GM10266 (cell line): ENCODE measurements around the gene DEAF1.
A peak's percentile ranks its signal among the peaks of the same experiment; 100 is the strongest.

Source experiments
- DNase-seq: peaks from one replicate; pipeline ENCODE4 v3.0.0; 2012; ENCODE audit errors: extremely low spot score
- TF ChIP-seq, protein P1 (sequence below): IDR thresholded peaks from 2 replicates; pipeline ENCODE4 v1.5.1; 2012; ENCODE audit warnings: mild to moderate bottlenecking, low read depth; ENCODE audit not compliant: control insufficient read depth, insufficient read depth; ENCODE audit errors: missing control alignments

DEAF1 gene

DNA sequence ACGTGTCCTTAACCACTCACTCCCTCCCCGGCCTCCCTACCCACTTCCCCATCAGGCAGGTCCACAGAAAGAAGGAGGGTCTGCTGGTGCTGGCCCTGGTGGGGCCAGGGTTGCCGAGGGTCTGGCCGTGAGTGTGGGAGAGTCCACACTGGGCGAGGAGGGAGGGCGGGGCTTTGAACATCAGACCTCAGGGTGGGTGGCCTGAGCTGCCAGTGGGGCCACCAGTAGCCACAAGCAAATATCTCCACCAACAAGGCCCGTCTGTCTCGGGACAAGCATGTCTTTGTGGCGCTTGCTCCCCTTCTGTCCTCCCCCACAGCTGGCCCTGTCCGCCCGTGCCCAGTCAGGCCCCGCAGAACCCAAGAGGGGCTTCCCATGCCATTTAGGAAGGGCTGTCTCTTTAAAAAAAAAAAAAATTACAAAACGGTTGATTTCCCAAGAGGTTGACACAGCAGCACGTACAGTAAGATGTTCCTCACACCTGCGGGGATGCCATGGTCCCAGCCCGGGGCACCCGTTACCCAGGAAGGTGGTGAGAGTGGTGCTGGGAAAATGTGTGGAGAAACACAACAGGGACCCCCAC is 34.6 kb upstream of the DEAF1 start:
- no peak for DNase-seq
- TF ChIP-seq, protein P1, sequence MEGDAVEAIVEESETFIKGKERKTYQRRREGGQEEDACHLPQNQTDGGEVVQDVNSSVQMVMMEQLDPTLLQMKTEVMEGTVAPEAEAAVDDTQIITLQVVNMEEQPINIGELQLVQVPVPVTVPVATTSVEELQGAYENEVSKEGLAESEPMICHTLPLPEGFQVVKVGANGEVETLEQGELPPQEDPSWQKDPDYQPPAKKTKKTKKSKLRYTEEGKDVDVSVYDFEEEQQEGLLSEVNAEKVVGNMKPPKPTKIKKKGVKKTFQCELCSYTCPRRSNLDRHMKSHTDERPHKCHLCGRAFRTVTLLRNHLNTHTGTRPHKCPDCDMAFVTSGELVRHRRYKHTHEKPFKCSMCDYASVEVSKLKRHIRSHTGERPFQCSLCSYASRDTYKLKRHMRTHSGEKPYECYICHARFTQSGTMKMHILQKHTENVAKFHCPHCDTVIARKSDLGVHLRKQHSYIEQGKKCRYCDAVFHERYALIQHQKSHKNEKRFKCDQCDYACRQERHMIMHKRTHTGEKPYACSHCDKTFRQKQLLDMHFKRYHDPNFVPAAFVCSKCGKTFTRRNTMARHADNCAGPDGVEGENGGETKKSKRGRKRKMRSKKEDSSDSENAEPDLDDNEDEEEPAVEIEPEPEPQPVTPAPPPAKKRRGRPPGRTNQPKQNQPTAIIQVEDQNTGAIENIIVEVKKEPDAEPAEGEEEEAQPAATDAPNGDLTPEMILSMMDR: no peak

DNA sequence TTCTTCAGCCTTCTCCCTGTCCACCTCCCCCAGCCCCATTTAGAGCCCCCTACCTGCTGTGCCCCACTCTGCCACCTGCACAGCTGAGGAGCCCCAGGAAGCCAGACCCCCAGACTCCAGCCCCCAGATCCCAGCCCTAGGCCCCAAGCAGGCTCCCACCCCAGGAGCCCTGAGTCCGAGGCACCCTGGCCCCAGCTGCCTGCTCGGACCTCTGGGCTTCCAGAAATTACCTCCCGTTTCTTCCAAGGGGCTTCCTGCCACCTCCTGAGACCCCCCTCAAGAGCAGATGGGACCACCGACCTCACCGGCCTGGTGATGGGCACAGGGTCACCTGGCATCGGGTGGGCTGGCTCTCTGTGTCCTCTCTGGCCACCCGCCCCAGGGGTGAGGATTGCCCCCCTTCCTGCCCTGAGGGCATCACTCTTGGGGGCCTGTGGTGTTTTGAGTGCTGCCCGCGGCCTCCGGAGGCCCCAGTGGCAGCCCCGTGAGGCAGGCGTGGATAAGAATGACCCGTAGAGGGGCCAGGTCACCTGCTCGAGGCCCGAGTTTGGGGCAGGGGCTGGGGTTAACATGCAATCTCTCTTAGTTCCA is 34.0 kb upstream of the DEAF1 start:
- TF ChIP-seq, protein P1: no peak
- no peak for DNase-seq

DNA sequence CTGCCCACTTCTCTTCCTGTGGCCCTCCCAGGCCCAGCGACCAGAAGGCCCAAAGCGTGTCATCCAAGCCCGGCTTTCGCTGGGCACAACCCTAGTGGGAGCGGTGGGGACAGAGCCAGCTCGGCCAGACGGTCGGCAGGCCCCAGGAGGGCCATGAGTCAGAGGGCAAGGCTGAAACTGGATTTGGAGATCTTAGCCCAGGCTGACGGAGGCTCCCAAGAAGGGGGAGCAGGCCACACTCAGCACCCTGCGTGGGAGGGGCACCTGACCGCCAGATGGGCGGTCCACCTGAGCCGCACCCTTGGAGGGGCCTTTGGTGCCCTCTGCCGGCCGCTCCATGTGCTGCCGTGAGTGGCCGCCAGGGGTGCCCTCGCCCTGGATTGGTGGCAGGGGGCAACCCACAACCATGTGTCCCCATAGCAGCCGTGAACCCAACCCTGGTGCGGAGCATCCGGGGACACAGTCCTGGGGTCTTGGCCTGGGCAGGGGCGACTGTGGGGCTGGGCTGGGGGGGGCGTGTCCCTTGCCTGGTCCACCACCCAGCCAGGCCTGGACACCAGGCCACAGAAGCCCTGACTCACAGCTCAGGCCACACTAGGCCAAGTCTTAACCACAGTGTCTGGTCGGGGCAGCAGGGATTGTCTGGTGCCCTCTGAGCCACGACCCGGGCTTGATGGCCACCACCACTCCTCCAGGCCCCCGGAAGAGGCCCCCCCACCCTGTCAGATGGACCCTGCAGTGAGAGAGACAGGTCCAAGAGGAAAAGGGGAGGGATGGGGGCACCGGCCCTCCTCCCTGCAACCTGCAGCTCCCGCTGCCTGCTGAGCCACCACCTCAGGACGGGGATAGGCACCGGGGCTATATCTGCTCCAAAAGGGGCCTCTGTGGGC is 33.1 kb upstream of the DEAF1 start:
- DNase-seq: peak; percentile 95
- TF ChIP-seq, protein P1: peak; percentile 99

DNA sequence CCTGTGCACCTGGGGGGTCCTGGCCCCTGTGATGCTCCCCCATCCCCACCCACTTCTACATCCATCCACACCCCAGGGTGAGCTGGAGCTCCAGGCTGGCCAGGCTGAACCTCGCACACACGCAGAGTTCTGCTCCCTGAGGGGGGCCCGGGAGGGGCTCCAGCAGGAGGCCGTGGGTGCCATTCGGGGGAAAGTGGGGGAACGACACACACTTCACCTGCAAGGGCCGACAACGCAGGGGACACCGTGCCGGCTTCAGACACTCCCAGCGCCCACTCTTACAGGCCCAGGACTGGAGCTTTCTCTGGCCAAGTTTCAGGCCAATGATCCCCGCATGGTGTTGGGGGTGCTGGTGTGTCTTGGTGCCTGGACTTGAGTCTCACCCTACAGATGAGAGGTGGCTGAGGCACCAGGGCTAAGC is 32.3 kb upstream of the DEAF1 start:
- TF ChIP-seq, protein P1: no peak
- no peak for DNase-seq

DNA sequence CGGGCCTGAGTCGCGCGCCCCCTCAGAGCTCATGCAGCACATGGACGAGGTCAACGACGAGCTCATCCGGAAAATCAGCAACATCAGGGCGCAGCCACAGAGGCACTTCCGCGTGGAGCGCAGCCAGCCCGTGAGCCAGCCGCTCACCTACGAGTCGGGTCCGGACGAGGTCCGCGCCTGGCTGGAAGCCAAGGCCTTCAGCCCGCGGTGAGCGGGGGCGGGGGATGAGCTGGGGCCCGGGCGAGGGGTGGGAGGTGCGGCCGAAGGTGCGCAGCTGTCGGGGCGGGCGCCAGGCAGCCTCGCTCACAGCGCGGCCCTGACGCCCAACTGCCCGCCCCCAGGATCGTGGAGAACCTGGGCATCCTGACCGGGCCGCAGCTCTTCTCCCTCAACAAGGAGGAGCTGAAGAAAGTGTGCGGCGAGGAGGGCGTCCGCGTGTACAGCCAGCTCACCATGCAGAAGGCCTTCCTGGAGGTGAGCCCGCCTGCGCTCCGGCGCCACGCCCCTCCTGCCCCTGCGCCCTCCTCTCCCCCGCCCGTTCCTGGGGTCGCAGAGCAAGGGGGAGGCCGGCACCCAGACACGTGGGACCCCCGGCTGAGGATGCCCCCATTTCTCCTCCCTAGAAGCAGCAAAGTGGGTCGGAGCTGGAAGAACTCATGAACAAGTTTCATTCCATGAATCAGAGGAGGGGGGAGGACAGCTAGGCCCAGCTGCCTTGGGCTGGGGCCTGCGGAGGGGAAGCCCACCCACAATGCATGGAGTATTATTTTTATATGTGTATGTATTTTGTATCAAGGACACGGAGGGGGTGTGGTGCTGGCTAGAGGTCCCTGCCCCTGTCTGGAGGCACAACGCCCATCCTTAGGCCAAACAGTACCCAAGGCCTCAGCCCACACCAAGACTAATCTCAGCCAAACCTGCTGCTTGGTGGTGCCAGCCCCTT is 31.5 kb upstream of the DEAF1 start:
- peak; percentile 87 for DNase-seq
- TF ChIP-seq, protein P1: no peak

DNA sequence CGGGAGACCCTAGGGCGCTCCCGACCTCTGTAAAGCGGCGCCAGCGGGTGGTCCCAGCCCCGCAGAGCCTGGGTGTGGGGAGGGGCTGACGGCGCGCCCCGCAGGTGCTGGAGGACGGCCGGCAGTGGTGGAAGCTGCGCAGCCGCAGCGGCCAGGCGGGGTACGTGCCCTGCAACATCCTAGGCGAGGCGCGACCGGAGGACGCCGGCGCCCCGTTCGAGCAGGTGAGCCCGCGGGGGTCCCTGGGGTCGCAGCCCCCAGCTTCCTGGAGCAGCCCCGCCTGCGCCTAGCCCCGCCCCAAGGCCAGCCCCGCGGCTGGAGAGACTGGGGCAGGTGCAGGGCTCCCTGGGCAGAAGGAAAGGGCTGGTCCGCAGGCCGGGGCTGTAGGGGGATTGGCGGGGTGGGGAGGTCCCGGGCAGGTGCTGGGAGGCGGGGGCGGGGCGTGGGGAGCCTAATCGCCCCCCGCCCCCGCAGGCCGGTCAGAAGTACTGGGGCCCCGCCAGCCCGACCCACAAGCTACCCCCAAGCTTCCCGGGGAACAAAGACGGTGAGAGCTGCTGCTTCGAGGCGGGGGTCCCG is 30.7 kb upstream of the DEAF1 start:
- TF ChIP-seq, protein P1: no peak
- DNase-seq: peak; percentile 74
